DND-41 (cell line): ENCODE results near the gene NKD1.

Source experiments
- ATAC-seq: fragments of 200-7000 bp; cut with Tn5 transposase; 3 replicates; pipeline ENCODE4 v1.9.1; 2021; ENCODE audit warnings: low read depth; ENCODE audit not compliant: insufficient read depth
- DNase-seq: peaks from one replicate; pipeline ENCODE4 v3.0.0-alpha.2; 2020
- H2AFZ ChIP-seq: 2 replicates; pipeline ENCODE4 v1.6.0; 2012; ENCODE audit warnings: low read depth, low read length
- H3K27ac ChIP-seq: 2 replicates; pipeline ENCODE4 v1.5.1; 2012; ENCODE audit warnings: low read length, inconsistent platforms
- H3K27me3 ChIP-seq: fragments of 200-600 bp; sonication (generic); 2 replicates; pipeline ENCODE4 v1.6.0; 2012; ENCODE audit warnings: low read length, mild to moderate bottlenecking, inconsistent platforms; ENCODE audit not compliant: insufficient read depth, poor library complexity
- H3K36me3 ChIP-seq: 2 replicates; pipeline ENCODE4 v1.5.1; 2012; ENCODE audit warnings: low read length, inconsistent platforms; ENCODE audit not compliant: insufficient read depth
- H3K4me1 ChIP-seq: 2 replicates; pipeline ENCODE4 v1.5.1; 2012; ENCODE audit warnings: mild to moderate bottlenecking, low read length; ENCODE audit not compliant: insufficient read depth
- H3K4me2 ChIP-seq: 2 replicates; pipeline ENCODE4 v1.6.0; 2012; ENCODE audit warnings: mild to moderate bottlenecking, moderate library complexity, low read length, inconsistent platforms; ENCODE audit not compliant: insufficient read depth
- H3K4me3 ChIP-seq, 2 experiments: fragments of 200-600 bp in 1 of 2; shearing (Covaris generic) in 1 of 2; 2 replicates each; pipeline ENCODE4 v1.5.1; 2012 to 2016; ENCODE audit warnings: inconsistent platforms in 2 of 2, low read length in 2 of 2, mild to moderate bottlenecking in 2 of 2, low read depth in 1 of 2, moderate library complexity in 1 of 2
- H3K79me2 ChIP-seq: 2 replicates; pipeline ENCODE4 v1.6.0; 2012; ENCODE audit warnings: low read length, inconsistent platforms; ENCODE audit not compliant: insufficient read depth
- H3K9ac ChIP-seq: 2 replicates; pipeline ENCODE4 v1.6.0; 2012; ENCODE audit warnings: low read depth, mild to moderate bottlenecking, inconsistent platforms, low read length, moderate library complexity
- H3K9me3 ChIP-seq: 2 replicates; pipeline ENCODE4 v1.5.1; 2012; ENCODE audit warnings: low read length, moderate library complexity, mild to moderate bottlenecking, inconsistent platforms; ENCODE audit not compliant: insufficient read depth, severe bottlenecking
- H4K20me1 ChIP-seq: 2 replicates; pipeline ENCODE4 v1.6.0; 2012; ENCODE audit warnings: low read length; ENCODE audit not compliant: insufficient read depth
- EZH2 ChIP-seq: IDR thresholded peaks from 3 replicates; pipeline ENCODE4 v1.6.1; 2012; ENCODE audit warnings: borderline replicate concordance, low read depth, mild to moderate bottlenecking, moderate library complexity, low read length, inconsistent platforms; ENCODE audit not compliant: severe bottlenecking
- TF ChIP-seq, protein P1 (sequence below): IDR thresholded peaks from 2 replicates; pipeline ENCODE4 v1.5.1; 2012; ENCODE audit warnings: borderline replicate concordance, low read length, moderate library complexity, mild to moderate bottlenecking; ENCODE audit not compliant: poor library complexity, severe bottlenecking; ENCODE audit errors: extremely low read depth

Gene NKD1, protein sequence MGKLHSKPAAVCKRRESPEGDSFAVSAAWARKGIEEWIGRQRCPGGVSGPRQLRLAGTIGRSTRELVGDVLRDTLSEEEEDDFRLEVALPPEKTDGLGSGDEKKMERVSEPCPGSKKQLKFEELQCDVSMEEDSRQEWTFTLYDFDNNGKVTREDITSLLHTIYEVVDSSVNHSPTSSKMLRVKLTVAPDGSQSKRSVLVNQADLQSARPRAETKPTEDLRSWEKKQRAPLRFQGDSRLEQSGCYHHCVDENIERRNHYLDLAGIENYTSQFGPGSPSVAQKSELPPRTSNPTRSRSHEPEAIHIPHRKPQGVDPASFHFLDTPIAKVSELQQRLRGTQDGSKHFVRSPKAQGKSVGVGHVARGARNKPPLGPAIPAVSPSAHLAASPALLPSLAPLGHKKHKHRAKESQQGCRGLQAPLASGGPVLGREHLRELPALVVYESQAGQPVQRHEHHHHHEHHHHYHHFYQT

DNA sequence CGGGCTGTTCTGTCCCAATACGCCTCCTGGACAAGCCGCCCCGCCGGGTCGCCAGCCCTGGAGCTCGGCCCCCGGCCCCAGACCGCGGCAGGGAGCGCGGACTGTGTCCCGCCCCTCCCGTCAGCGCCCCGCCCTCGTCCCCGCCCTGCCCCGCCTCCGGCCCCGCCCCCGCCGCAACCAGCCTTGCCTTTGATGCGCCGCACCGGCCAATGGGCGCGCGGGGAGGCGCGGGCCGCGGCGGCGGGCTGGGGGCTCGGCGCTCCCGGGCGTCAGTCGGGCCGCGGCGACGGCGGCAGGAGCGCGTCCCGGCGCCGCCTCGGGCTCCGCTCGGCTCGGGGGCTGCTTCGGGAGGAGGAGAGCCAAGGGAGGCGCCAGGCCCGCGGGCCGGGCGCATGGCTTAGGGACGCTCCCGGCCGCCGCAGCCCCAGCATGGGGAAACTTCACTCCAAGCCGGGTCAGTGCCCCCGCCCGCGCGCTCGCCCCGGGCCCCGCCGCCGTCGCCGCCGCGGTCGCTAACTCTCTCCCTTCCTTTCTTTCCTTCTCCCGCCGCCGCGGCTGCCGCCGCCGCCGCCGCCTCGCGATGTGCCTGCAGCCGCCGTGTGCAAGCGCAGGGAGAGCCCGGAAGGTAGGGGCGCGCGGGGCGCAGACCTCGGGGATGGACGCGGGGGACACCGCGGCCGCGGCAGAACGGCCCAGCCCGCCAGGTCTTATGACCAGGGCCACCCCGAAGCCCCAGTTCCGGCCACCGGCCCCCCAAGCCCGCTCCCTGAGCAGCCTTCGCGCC is at the start of gene NKD1:
Gene NKD1 (plus strand): TSS at position 272 of the 784 bp plus-strand sequence. CDS start 158 bp downstream, at position 430.
- ATAC-seq (peak; percentile 57), DNase-seq (peak; percentile 60)
- Histone ChIP-seq H3K27ac (no peak within 1 kb of the TSS), H3K36me3 (no peaks in the 10 kb centered on the region), H3K9me3 (no peaks in the 10 kb centered on the region), H4K20me1 (peaks cover 72% of the 10 kb centered on the region), H3K4me2 (peak within 1 kb of the TSS; percentile 86), H2AFZ (no peak within 1 kb of the TSS), H3K27me3 (peaks cover 86% of the 10 kb centered on the region), H3K79me2 (no peaks in the 10 kb centered on the region), H3K9ac (no peak within 1 kb of the TSS; the same call in 1 of the 2 replicates), H3K4me3 (peak within 1 kb of the TSS in 1 of 2 experiments; percentile 54; a peak in 2 of 4 replicates), H3K4me1 (peaks cover 21% of the 10 kb centered on the region)
- TF ChIP-seq EZH2 = no peak
- TF ChIP-seq, protein P1, sequence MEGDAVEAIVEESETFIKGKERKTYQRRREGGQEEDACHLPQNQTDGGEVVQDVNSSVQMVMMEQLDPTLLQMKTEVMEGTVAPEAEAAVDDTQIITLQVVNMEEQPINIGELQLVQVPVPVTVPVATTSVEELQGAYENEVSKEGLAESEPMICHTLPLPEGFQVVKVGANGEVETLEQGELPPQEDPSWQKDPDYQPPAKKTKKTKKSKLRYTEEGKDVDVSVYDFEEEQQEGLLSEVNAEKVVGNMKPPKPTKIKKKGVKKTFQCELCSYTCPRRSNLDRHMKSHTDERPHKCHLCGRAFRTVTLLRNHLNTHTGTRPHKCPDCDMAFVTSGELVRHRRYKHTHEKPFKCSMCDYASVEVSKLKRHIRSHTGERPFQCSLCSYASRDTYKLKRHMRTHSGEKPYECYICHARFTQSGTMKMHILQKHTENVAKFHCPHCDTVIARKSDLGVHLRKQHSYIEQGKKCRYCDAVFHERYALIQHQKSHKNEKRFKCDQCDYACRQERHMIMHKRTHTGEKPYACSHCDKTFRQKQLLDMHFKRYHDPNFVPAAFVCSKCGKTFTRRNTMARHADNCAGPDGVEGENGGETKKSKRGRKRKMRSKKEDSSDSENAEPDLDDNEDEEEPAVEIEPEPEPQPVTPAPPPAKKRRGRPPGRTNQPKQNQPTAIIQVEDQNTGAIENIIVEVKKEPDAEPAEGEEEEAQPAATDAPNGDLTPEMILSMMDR = no peak

DNA sequence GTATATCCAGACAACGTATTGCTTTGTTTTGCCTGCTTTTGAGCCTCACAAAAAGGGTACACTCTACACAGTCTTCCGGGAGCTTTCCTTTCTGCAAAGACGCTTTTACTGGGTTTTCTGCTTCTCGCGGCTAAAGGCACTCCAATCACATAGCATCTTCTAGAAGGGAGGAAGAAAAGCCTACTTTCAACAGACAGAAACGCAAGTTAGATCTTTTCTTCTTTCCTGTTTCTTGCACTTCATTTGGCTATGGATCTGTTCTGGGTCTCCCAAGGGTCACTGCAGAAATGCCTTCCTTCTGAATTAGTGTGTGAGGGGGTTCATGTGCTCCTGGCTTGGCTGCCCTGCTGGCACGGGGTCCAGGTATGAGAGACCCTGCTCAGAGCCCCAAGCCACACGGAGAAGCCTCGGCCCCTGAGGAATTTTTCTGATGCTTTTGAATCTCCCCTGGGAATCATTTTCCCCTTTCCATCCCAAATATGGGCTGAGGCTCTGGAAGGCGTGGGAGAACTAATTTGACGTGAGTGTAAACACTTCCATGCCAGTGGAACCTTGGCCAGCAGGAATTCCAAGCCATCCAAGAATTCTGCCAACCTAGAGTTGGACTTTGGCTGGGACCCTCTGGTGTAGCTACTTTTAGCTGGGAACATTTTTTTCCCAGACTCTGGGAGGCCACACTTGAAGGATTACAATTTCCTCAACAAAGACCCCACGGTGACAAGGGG is 49.6 kb upstream of the NKD1 start:
- Histone ChIP-seq H4K20me1 (no peaks in the 10 kb centered on the region), H3K27me3 (peaks cover 5% of the 10 kb centered on the region), H3K27ac (no peak overlapping the region), H3K36me3 (no peaks in the 10 kb centered on the region), H3K4me3 (no peak overlapping the region), H3K79me2 (no peaks in the 10 kb centered on the region), H3K4me2 (no peak overlapping the region), H3K4me1 (no peaks in the 10 kb centered on the region), H3K9ac (no peak overlapping the region), H2AFZ (no peak overlapping the region), H3K9me3 (no peaks in the 10 kb centered on the region)
- DNase-seq = no peak
- no peak for TF ChIP-seq EZH2
- TF ChIP-seq, protein P1 = no peak
- ATAC-seq = no peak

DNA sequence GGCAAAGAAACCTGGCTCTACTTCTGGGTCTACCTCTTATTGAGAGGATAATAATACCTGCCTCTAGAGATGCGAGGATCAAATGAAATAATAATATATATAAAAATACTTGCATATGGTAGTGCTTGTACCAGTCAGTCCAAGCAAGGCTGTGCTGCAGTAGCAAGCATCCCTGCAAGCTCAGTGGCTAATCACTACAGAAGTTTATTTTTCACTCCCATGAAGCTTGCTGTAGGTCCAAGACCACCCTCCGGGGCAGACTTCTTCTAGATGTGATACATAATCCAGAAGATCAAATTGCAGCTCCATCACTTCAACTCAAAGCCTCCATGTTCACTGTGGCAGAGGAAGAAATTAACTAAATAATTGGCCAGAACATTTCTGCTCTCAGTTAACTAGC is 48.9 kb upstream of the NKD1 start:
- H3K4me1 ChIP-seq = no peaks in the 10 kb centered on the region
- ATAC-seq (no peak), DNase-seq (no peak)
- no peak overlapping the region for H3K4me3 ChIP-seq
- H3K9me3 ChIP-seq = no peaks in the 10 kb centered on the region
- TF ChIP-seq, protein P1 = no peak
- TF ChIP-seq EZH2 = no peak
- no peak overlapping the region for H3K4me2 ChIP-seq
- H4K20me1 ChIP-seq = no peaks in the 10 kb centered on the region
- H3K27me3 ChIP-seq = peaks cover 5% of the 10 kb centered on the region
- no peaks in the 10 kb centered on the region for H3K36me3 ChIP-seq
- H3K79me2 ChIP-seq = no peaks in the 10 kb centered on the region
- no peak overlapping the region for H3K27ac ChIP-seq
- no peak overlapping the region for H3K9ac ChIP-seq
- no peak overlapping the region for H2AFZ ChIP-seq
